Activated CD4-positive, alpha-beta T cell treated with anti-CD3 and anti-CD28 coated beads, Interleukin-10, Interleukin-2, amounts not matched to agents 100 ng/mL and 50 ng/mL, durations not matched to agents 16 hours and 8 hours (primary cell): Measurements from ENCODE around the gene EVC.
A peak's percentile ranks its signal among the peaks of the same experiment; 100 is the strongest.
"Not testable (repeated sequence)": the region's sequence is repeated elsewhere in the genome, so short reads cannot be mapped to it uniquely, and the experiment has no call there.

Experiments used
- DNase-seq: peaks from one replicate; pipeline ENCODE4 v3.0.0-alpha.2; 2020

EVC gene

GRCh38 chr4:5854929-5855328, 143.9 kb downstream of the EVC start:
- DNase-seq: no peak

- not testable (repeated sequence) for DNase-seq
Measured at GRCh38 chr4:5856362-5856761, 145.4 kb downstream of the EVC start.

GRCh38 chr4:5857199-5857598, 146.2 kb downstream of the EVC start:
- DNase-seq: no peak

GRCh38 chr4:5858020-5858769, 147.2 kb downstream of the EVC start:
- DNase-seq: no peak

GRCh38 chr4:5863461-5864113, 152.6 kb downstream of the EVC start:
- peak; percentile 90 for DNase-seq
